ENCODE measurements around the gene SMYD5. TPM values are rescaled to one million over a fixed set of nuclear protein-coding genes. Genes with fewer than 3 reads are reported as not detected.

SMYD5 gene
- total and polyA plus RNA-seq, 9 of the 15 experiments (the other 6 are each of a cell fraction or from before 2014, with no cell fraction given): 11.4 to 56.8 (median 32.0) TPM

GRCh38 chr2:73176881-73177644 lies 37.0 kb upstream of the SMYD5 start (continued):
- TF ChIP-seq ZNF707 (CRISPR knock-in tag; conservative IDR thresholded peaks at IDR 0.05) (no peak), HMBOX1 (IDR thresholded peaks at IDR 0.05) (no peak), ZNF24 (IDR thresholded peaks at IDR 0.05) (peak; percentile 34; the same call in 1 of the 2 replicates), RB1 (IDR thresholded peaks at IDR 0.05; ENCODE audit: low read depth) (peak; percentile 96), KLF16 (IDR thresholded peaks at IDR 0.05) (0 out of 2 replicates have a peak, but pooled peaks have one; percentile 16), CTCFL (IDR thresholded peaks at IDR 0.05; ENCODE audit: borderline replicate concordance, insufficient read depth, low read depth, low read length, poor library complexity, severe bottlenecking) (peak; percentile 34), CREB3L1 (IDR thresholded peaks at IDR 0.05; ENCODE audit: borderline replicate concordance, low read depth) (no peak), NFRKB (IDR thresholded peaks at IDR 0.05; ENCODE audit: low read depth) (0 out of 2 replicates have a peak, but pooled peaks have one; percentile 36), JUN (IDR thresholded peaks at IDR 0.05; ENCODE audit: borderline replicate concordance, low read depth, low read length) (peak; percentile 26; the same call in 1 of the 2 replicates), JUN (CRISPR knock-in tag; IDR thresholded peaks at IDR 0.05; ENCODE audit: borderline replicate concordance) (no peak), CHD2 (IDR thresholded peaks at IDR 0.05; ENCODE audit: low read depth, low read length) (peak; percentile 75), FUS (optimal IDR thresholded peaks at IDR 0.05; ENCODE audit: low read depth, low read length) (no peak), GMEB1 (CRISPR knock-in tag; IDR thresholded peaks at IDR 0.05) (no peak), ZNF551 (CRISPR knock-in tag; IDR thresholded peaks at IDR 0.05) (no peak), HMG20A (CRISPR knock-in tag; conservative IDR thresholded peaks at IDR 0.05) (no peak), FOXK1 (CRISPR knock-in tag; IDR thresholded peaks at IDR 0.05; ENCODE audit: borderline replicate concordance) (no peak), SMAD4 (CRISPR knock-in tag; conservative IDR thresholded peaks at IDR 0.05) (0 out of 2 replicates have a peak, but pooled peaks have one; percentile 33), TEAD1 (CRISPR knock-in tag; IDR thresholded peaks at IDR 0.05) (no peak), TFAP4 (CRISPR knock-in tag; IDR thresholded peaks at IDR 0.05; ENCODE audit: borderline replicate concordance) (peak; percentile 79), L3MBTL2 (IDR thresholded peaks at IDR 0.05) (peak; percentile 83), RCOR1 (IDR thresholded peaks at IDR 0.05; ENCODE audit: borderline replicate concordance in 1 of 2, low read depth in 2 of 2, low read length in 2 of 2) (peak in 1 of 2 experiments; percentile 46; a peak in 1 of 4 replicates)

All from K562 (cell line).